ENCODE data around the gene UBE2QL1.

Gene UBE2QL1

GRCh38 chr5:6539060-6539459 lies 90.4 kb downstream of the UBE2QL1 start:
- Mint-ChIP-seq H3K4me1 (no peaks in the 10 kb centered on the region), H3K9me3 (no peaks in the 10 kb centered on the region), H3K27me3 (peaks cover 4% of the 10 kb centered on the region), H3K27ac (no peak overlapping the region), H3K36me3 (no peaks in the 10 kb centered on the region), H3K4me3 (no peak overlapping the region)

DNA sequence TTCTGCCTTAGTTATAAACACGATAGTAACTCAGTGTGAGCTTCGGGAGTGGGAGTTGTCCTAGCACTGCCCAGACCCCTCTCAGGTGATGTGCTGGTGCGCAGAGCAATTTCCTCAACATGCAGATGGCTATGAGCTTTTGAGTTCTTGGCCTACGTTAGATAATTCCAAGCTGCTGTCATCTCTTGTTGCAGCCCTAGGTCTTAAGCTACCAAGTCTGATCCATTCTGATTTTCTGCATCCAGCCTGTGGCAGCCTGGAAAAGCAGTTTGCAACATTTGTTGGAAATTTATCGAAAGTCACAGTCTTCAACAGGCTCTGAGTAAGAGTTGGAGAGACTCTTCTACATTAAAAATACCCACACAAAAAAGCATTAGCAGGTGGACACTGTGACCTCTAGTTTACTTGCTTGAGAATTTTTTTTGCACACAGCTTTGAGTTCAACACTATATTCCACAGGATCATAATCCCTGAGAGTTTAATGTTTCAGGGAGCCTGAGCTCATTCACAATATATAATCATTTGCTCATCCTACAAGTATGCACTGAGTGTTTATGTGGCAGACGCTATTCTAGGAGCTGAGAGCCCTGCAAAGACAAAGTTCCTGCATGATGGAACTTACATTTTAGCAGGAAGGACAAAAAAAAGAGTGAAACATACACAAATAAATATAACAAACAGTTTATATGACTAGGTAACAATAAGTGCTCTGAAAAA lies 91.6 kb downstream of the UBE2QL1 start:
- Mint-ChIP-seq H3K4me3 (no peak overlapping the region), H3K9me3 (no peaks in the 10 kb centered on the region), H3K4me1 (no peaks in the 10 kb centered on the region), H3K27ac (no peak overlapping the region), H3K36me3 (no peaks in the 10 kb centered on the region), H3K27me3 (no peaks in the 10 kb centered on the region)

DNA sequence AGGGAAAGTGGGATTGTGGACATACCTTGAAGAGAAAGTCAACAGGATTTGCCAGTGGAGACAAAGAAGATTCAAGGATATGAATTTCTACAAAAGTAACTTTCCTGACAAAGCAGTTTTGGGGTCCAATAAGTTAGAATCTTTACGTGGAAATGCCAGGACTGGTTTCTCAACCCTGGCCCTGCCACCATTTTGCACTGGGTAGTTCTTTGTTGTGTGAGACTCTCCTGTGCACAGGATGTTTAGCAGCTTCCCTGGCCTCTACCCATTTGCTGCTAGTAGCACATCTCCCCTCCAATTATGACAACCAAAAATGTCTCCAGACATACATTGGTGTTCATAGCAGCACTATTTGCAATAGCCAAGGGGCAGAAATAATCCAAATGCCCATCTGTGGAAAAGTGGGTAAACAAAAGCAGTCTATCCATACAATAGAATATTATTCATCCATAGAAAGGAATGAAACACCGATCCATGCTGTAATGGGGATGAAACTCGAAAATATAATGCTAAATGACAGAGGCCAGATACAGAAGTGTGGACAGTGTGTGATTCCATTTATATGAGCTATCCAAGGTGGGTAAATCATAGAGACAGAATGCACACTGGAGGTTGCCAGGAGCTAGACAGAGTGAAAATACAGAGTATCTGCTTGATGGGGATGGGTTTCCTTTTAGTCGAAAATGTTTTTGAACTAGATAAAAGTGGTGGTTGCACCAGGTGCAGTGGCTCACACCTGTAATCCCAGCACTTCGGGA lies 92.8 kb downstream of the UBE2QL1 start:
- H3K4me3 Mint-ChIP-seq, result no peak overlapping the region
- no peaks in the 10 kb centered on the region for H3K36me3 Mint-ChIP-seq
- no peaks in the 10 kb centered on the region for H3K27me3 Mint-ChIP-seq
- no peaks in the 10 kb centered on the region for H3K9me3 Mint-ChIP-seq
- H3K4me1 Mint-ChIP-seq, result no peaks in the 10 kb centered on the region
- H3K27ac Mint-ChIP-seq, result no peak overlapping the region

DNA sequence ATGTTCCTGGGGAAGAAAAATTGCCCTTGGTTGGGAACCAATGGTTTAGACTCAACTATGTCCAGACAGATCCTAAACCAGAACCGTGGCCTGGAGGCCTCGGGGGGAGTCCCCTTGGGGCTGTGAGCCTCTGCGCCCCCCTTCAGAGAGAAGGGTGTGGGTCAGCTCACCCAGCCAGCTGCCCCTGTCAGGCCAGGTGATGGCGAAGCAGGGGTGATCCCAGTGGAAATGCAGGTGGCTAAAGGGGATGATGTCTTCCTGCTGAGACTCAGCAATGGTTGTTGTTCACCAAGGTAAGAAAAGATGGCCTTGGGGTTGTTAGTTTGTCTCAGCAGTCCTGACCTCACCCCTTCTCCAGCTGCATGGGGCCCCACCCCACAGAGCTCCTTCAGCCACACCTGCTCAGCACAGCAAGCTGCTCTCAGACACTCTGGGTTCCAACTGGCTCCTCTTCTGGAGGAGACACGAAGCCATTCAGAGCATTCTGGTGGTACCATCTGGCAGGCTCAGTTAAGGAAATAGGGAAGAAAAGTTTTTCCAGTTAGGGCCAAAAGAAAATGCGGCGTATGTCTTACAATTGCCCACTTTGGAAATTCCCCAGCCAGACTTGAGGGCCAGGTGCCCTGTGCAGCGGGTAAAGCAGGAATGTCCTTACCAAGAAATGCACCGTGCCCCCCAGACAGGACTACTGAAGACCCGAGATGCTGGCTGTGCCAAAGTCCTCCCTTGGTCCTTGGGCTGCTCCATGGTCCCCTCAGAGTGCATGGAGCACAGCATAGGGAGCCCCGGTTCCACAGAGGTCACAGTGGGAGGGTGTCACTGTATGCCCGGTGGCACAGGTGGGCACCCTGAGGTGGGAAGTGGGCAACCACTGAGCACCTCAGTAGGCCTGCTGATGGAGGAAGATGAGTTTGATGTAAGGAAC lies 94.0 kb downstream of the UBE2QL1 start:
- Mint-ChIP-seq H3K36me3 (no peaks in the 10 kb centered on the region), H3K27ac (no peak overlapping the region), H3K27me3 (no peaks in the 10 kb centered on the region), H3K4me1 (no peaks in the 10 kb centered on the region), H3K4me3 (no peak overlapping the region), H3K9me3 (no peaks in the 10 kb centered on the region)

DNA sequence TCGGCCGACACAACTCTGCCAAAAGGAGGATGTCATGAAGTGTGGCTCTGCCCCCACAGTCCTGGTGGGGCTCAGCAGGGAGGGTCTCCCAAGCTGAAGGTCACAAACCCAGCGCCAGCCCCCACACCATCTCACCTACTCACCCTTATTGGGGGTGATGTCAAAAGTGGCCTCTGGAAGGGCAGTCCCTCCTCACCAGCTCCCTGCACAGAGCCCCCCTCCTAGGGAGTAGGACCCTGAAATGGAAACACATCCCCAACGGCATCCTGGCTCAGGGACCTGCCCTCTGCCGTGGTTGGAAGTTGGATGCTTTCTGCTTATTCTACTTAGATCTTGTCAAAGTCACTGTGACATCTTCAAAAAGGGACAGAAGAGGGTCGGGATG lies 94.7 kb downstream of the UBE2QL1 start:
- Mint-ChIP-seq H3K4me1 (no peaks in the 10 kb centered on the region), H3K9me3 (no peaks in the 10 kb centered on the region), H3K4me3 (no peak overlapping the region), H3K27ac (no peak overlapping the region), H3K27me3 (no peaks in the 10 kb centered on the region), H3K36me3 (no peaks in the 10 kb centered on the region)

DNA sequence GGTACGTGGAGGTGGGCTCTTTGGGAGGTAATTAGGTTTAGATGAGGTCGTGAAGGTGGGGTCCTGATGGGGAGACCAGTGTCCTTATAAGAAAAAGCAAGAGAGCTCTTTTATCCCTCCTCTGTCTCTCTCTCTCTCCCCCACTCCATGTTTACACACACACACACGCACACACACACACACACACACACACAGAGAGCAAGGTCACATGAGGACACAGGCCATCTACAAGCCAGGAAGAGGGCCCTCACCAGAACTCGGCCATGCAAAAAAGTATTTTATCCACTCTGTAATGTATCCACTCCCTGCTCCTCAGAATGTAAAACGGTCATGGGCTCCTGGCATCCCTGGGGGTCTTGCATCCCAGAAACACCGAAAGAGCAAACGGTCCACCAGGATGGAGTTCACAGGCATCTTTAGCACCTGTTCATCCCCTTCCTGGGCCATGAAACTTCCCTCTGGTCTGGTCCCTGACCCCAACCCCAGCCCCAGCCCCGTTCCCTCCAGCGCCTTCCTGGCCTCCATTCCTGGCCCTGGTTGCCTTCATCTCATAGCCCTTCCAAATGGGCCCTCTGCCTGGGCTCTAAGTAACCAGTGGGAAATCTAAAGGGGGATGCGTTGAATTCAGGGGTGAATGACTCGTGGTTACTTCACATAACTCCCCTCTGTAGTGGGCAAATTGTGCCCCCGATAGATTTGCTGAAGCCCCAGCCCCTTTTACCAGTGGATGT lies 95.3 kb downstream of the UBE2QL1 start:
- Mint-ChIP-seq H3K27ac (no peak overlapping the region), H3K27me3 (no peaks in the 10 kb centered on the region), H3K4me1 (no peaks in the 10 kb centered on the region), H3K36me3 (no peaks in the 10 kb centered on the region), H3K9me3 (no peaks in the 10 kb centered on the region), H3K4me3 (no peak overlapping the region)
